B cell (primary cell): Measurements from ENCODE around the gene SKIC8. TPM values are rescaled to one million over a fixed set of nuclear protein-coding genes. Genes with fewer than 3 reads are reported as not detected.

Experiments
- ATAC-seq: fragments of 200-7000 bp; cut with Tn5 transposase; one replicate; pipeline ENCODE4 v1.10.0; 2021; ENCODE audit warnings: low read depth, mild to moderate bottlenecking, moderate number of reproducible peaks, moderate library complexity
- CTCF ChIA-PET: fragments of 350-600 bp; sonication (Branson Sonifier 250); formaldehyde crosslinking; loops from one replicate; lab custom pipeline; 2021; ENCODE audit warnings: antibody characterized with exemption, inconsistent platforms; lab: Charles Lee
- POLR2A ChIA-PET: fragments of 350-600 bp; sonication (Branson Sonifier 250); formaldehyde crosslinking; loops from one replicate; lab custom pipeline; 2021; ENCODE audit warnings: antibody characterized with exemption; lab: Charles Lee
- DNase-seq: peaks from one replicate; pipeline ENCODE4 v3.0.0; 2013
- H2AFZ ChIP-seq: 2 replicates; pipeline ENCODE4 v1.6.1; 2012; ENCODE audit warnings: mild to moderate bottlenecking, low read depth, low read length; ENCODE audit not compliant: insufficient read depth, poor library complexity, severe bottlenecking
- H3K27ac ChIP-seq, 2 donors: 1 replicate in 1 of 2; 2 replicates in 1 of 2; pipeline ENCODE4 v1.5.1; 2012 to 2013; ENCODE audit warnings: low read length in 2 of 2, mild to moderate bottlenecking in 2 of 2, moderate library complexity in 1 of 2
- H3K27me3 ChIP-seq, 4 experiments: fragments of 200-600 bp in 1 of 4; sonication (generic) in 1 of 4; replicated peaks in 1 of 4; 1 replicate in 2 of 4; 2 replicates in 2 of 4; pipeline versions ENCODE4 v1.6.1 to v1.7.0; 2013 to 2016; ENCODE audit warnings: low read length in 3 of 4, mild to moderate bottlenecking in 2 of 4, mixed read lengths in 1 of 4, moderate library complexity in 1 of 4; ENCODE audit not compliant: insufficient read depth in 4 of 4, control insufficient read depth in 3 of 4; ENCODE audit errors: control extremely low read depth in 1 of 4
- H3K36me3 ChIP-seq, 2 experiments: replicated peaks in 1 of 2; 1 replicate in 1 of 2; 2 replicates in 1 of 2; pipeline versions ENCODE4 v1.6.1 to v1.7.1; 2013; ENCODE audit warnings: low read length in 1 of 2; ENCODE audit not compliant: insufficient read depth in 2 of 2, control insufficient read depth in 1 of 2; ENCODE audit errors: control extremely low read depth in 1 of 2, extremely low read depth in 1 of 2
- H3K4me1 ChIP-seq, 2 donors: fragments of 200-600 bp in 1 of 2; sonication (generic) in 1 of 2; 1 replicate in 1 of 2; 2 replicates in 1 of 2; pipeline versions ENCODE4 v1.5.1 to v1.6.1; 2013 to 2017; ENCODE audit warnings: low read length in 2 of 2; ENCODE audit not compliant: control insufficient read depth in 2 of 2, insufficient read depth in 2 of 2
- H3K4me2 ChIP-seq: replicated peaks from 2 replicates; pipeline ENCODE3; 2012; ENCODE audit warnings: mild to moderate bottlenecking, low read depth, low read length; ENCODE audit not compliant: poor library complexity, severe bottlenecking
- H3K4me3 ChIP-seq, 5 experiments: fragments of 200-600 bp in 1 of 5; sonication (generic) in 1 of 5; 1 replicate in 3 of 5; 2 replicates in 2 of 5; pipeline versions ENCODE4 v1.5.1 to v1.7.0; 2011 to 2016; ENCODE audit warnings: low read length in 4 of 5, mild to moderate bottlenecking in 4 of 5, low read depth in 2 of 5, control low read depth in 1 of 5, moderate library complexity in 1 of 5; ENCODE audit not compliant: insufficient read depth in 1 of 5; ENCODE audit errors: control extremely low read depth in 1 of 5, extremely low read depth in 1 of 5
- H3K79me2 ChIP-seq: fragments of 200-600 bp; sonication (generic); one replicate; pipeline ENCODE4 v1.6.0; 2016; ENCODE audit warnings: low read length; ENCODE audit not compliant: control insufficient read depth, insufficient read depth
- H3K9ac ChIP-seq: fragments of 200-600 bp; sonication (generic); 2 replicates; pipeline ENCODE4 v1.6.1; 2017; ENCODE audit warnings: mild to moderate bottlenecking, low read length, moderate library complexity
- H3K9me3 ChIP-seq, 3 donors: one replicate each; pipeline versions ENCODE4 v1.6.1 to v1.7.1; 2013; ENCODE audit warnings: low read length in 2 of 3; ENCODE audit not compliant: control insufficient read depth in 2 of 3, insufficient read depth in 1 of 3; ENCODE audit errors: control extremely low read depth in 1 of 3
- H4K20me1 ChIP-seq: 2 replicates; pipeline ENCODE4 v1.6.0; 2012; ENCODE audit warnings: mild to moderate bottlenecking, low read length; ENCODE audit not compliant: insufficient read depth, control insufficient read depth, poor library complexity, severe bottlenecking
- H3K27ac Mint-ChIP-seq: one replicate; pipeline ENCODE4 v1.8.0; 2021; ENCODE audit warnings: mixed read lengths
- H3K27me3 Mint-ChIP-seq: one replicate; pipeline ENCODE4 v1.8.0; 2021; ENCODE audit warnings: mixed read lengths
- H3K4me1 Mint-ChIP-seq: one replicate; pipeline ENCODE4 v1.8.0; 2021; ENCODE audit warnings: mixed read lengths
- H3K4me3 Mint-ChIP-seq: one replicate; pipeline ENCODE4 v1.8.0; 2021; ENCODE audit warnings: mixed read lengths
- H3K9me3 Mint-ChIP-seq: one replicate; pipeline ENCODE4 v1.8.0; 2022; ENCODE audit warnings: mixed read lengths; ENCODE audit not compliant: insufficient read depth
- CTCF ChIP-seq: fragments of 200-600 bp; IDR thresholded peaks from one replicate; pipeline ENCODE4 v1.8.0; 2022; ENCODE audit warnings: antibody characterized with exemption, mild to moderate bottlenecking
- EZH2 ChIP-seq: IDR thresholded peaks from 2 replicates; pipeline ENCODE4 v1.6.1; 2012; ENCODE audit warnings: borderline replicate concordance, low read depth, mild to moderate bottlenecking, moderate library complexity, low read length; ENCODE audit not compliant: insufficient read depth, poor library complexity, severe bottlenecking
- WGBS: methylation state at CpG from one replicate; pipeline ENCODE4 v1.1.5; 2013; ENCODE audit warnings: missing lambda C conversion rate; ENCODE audit not compliant: insufficient coverage; 5-methylcytosine and 5-hydroxymethylcytosine counted together
- intact Hi-C: fragments of 100-400 bp; cut with micrococcal nuclease; formaldehyde crosslinking; loops from one replicate; pipeline ENCODE4 v1.10.0; 2022
- polyA plus RNA-seq: library from polyadenylated mRNA; depleted of rRNA; stranded (reverse); fragments of >200 nt; gene quantifications from 2 replicates; pipeline ENCODE4 v1.2.3, GENCODE V29; 2012
- total RNA-seq, 2 donors: library from RNA; stranded (reverse); fragments of 120-200 nt in 1 of 2; gene quantifications; 1 replicate in 1 of 2; 2 replicates in 1 of 2; pipeline versions ENCODE4 v1.2.3 to v1.2.4, GENCODE V29; 2013 to 2022

Gene SKIC8
- total and polyA plus RNA-seq, 2 donors (not counting 1 experiment from before 2014, with no cell fraction given): 31.9 to 40.2 TPM

- WGBS: 95% methylated on average over 5 of the region's 5 CpGs
- Histone ChIP-seq H3K36me3 (no peaks in the 10 kb centered on the region), H2AFZ (no peak overlapping the region), H4K20me1 (no peaks in the 10 kb centered on the region), H3K9me3 (no peaks in the 10 kb centered on the region), H3K4me2 (no peak overlapping the region), H3K79me2 (no peaks in the 10 kb centered on the region), H3K27ac (no peak overlapping the region), H3K4me1 (no peaks in the 10 kb centered on the region), H3K4me3 (no peak overlapping the region), H3K9ac (no peak overlapping the region), H3K27me3 (peaks cover 0 to 10% (median 0%) of the 10 kb centered on the region in 4 experiments)
- Mint-ChIP-seq H3K9me3 (no peaks in the 10 kb centered on the region), H3K27ac (no peak overlapping the region), H3K4me3 (no peak overlapping the region), H3K4me1 (no peaks in the 10 kb centered on the region), H3K27me3 (peaks cover 3% of the 10 kb centered on the region)
- no peak for TF ChIP-seq CTCF
- TF ChIP-seq EZH2: no peak
- DNase-seq (no peak), ATAC-seq (no peak)
- POLR2A ChIA-PET: no interaction called here
- intact Hi-C loops: no loop called here
- CTCF ChIA-PET: no interaction called here
Observed at GRCh38 chr15:78312957-78313356, 13.5 kb upstream of the SKIC8 start.

GRCh38 chr15:78312536-78312935 lies 13.1 kb upstream of the SKIC8 start:
- Histone ChIP-seq H3K27ac (no peak overlapping the region), H4K20me1 (no peaks in the 10 kb centered on the region), H3K4me1 (no peaks in the 10 kb centered on the region), H3K4me3 (no peak overlapping the region), H3K27me3 (peaks cover 0 to 11% (median 0%) of the 10 kb centered on the region in 4 experiments), H3K4me2 (no peak overlapping the region), H3K79me2 (no peaks in the 10 kb centered on the region), H3K9ac (no peak overlapping the region), H2AFZ (no peak overlapping the region), H3K9me3 (no peaks in the 10 kb centered on the region), H3K36me3 (no peaks in the 10 kb centered on the region)
- Mint-ChIP-seq H3K27ac (no peak overlapping the region), H3K4me3 (no peak overlapping the region), H3K9me3 (no peaks in the 10 kb centered on the region), H3K27me3 (peaks cover 5% of the 10 kb centered on the region), H3K4me1 (no peaks in the 10 kb centered on the region)
- 73% methylated on average over 3 of the region's 4 CpGs for WGBS
- DNase-seq (no peak), ATAC-seq (no peak)
- TF ChIP-seq EZH2 (no peak), CTCF (no peak)
- intact Hi-C loops: no loop called here
- ChIA-PET CTCF (no interaction called here), POLR2A (no interaction called here)
